ENCODE measurements around the gene PTPRCAP.
"Not testable (repeated sequence)": the region's sequence is repeated elsewhere in the genome, so short reads cannot be mapped to it uniquely, and the experiment has no call there.

PTPRCAP gene

GRCh38 chr11:67437082-67437808 lies at the start of gene PTPRCAP:
PTPRCAP (minus strand) TSS chr11:67437682; CDS start chr11:67437619, 63 bp downstream.
- DNase-seq (ENCODE audit: low read depth), result no peak

DNA sequence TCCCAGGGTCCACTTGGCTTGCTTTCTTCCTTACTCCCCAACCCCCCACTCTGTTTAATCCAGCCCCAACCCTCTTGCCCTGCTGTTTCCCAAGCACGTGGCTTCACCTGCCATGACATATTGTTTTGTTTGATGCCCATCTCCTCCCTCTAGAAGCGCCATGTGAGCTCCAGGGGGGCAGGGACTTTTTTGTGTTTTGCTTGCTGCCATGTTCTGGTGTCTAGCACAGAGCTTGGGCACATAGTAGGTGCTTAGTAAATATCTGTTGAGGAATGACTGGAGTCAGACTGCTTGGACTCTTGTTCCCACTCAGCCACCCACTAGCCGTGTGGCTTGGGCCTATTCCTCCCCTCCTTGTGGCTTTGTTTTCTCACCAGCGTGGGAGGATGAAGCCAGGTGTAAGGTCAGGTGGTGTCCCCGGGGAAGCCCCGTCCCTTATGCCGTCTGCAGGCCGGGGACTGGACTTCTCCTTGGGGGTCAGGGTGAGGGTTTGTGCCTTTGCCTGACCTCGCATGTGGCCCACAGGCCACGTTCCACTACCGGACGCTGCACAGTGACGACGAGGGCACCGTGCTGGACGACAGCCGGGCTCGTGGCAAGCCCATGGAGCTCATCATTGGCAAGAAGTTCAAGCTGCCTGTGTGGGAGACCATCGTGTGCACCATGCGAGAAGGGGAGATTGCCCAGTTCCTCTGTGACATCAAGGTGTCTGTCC lies 49.2 kb upstream of the PTPRCAP start:
- DNase-seq (ENCODE audit: low read depth), result no peak

DNA sequence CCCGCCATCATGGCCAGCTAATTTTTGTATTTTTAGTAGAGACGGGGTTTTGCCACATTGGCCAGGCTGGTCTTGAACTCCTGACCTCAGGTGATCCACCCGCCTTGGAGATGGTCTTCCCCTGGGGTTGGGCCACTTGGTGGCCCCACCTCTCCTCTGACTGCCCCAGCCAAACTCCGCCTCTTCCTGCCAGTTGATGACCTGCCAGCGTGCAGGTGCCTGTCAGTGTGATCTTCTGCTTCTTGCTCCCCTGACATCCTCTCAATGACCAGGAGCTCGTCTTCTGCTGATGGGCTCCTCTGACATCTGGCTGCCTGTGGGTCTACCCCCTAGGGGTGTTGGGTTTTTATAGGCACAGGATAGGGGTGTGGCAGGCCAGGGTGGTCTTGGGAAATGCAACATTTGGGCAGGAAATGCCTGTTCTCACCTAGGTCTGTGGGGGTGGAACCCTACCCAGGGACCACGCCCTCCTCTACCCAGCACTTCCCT lies 48.4 kb upstream of the PTPRCAP start:
- DNase-seq (ENCODE audit: low read depth), result not testable (repeated sequence)

DNA sequence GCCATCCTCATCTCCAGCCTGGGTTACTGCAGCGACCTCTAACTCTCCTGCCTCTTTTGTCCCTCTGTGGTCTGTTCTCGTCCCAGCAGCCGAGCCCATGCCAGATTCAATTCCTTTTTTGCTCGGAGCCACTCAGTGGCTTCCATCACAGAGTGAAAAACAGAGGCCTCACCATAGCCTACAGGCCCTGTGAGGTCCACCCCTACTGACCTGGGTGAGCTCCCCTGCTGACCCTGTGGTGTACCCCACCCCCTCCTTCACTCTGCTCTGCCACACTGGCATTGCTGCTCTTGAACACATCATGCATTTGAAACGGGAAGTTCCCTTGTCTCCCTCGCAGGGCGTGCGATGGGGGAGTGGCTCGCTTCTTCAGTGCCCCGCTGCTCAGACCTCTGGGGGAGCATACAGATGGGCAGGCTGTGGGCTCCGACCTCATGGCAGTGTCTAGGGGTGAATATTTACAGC lies 47.4 kb upstream of the PTPRCAP start:
- DNase-seq (ENCODE audit: low read depth), result no peak

GRCh38 chr11:67483831-67484665 lies 46.6 kb upstream of the PTPRCAP start:
- no peak for DNase-seq (ENCODE audit: low read depth)

GRCh38 chr11:67482827-67483798 lies 45.6 kb upstream of the PTPRCAP start, which contains the start of gene AIP:
AIP (plus strand) TSS chr11:67483026; CDS start chr11:67483159, 133 bp downstream.
- peak; percentile 96 for DNase-seq (ENCODE audit: low read depth)

DNA sequence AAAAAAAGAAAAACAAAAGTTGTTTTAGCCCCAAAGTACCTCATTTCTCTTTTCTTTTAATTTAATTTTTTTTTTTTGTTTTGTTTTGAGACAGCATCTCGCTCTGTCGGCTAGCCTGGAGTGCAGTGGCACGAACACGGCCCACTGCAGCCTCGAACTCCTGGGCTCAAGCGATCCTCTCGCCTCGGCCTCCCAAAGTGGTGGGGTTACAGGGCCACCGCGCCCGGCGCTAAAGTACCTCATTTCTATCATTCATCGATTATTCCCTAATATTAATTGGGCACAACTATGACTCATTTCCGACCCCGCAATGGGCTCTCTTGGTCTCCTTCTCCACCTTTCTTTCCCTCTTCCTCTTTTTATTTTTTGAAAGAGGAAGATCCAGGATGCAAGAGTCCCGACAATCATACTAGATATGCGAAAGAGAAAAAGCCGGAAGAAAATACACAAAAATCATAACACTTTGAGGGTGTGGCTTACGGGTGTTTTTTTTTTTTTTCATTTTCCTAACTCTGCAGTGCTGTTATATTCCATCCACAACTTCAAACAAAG lies 44.9 kb upstream of the PTPRCAP start:
- no peak for DNase-seq (ENCODE audit: low read depth)

DNA sequence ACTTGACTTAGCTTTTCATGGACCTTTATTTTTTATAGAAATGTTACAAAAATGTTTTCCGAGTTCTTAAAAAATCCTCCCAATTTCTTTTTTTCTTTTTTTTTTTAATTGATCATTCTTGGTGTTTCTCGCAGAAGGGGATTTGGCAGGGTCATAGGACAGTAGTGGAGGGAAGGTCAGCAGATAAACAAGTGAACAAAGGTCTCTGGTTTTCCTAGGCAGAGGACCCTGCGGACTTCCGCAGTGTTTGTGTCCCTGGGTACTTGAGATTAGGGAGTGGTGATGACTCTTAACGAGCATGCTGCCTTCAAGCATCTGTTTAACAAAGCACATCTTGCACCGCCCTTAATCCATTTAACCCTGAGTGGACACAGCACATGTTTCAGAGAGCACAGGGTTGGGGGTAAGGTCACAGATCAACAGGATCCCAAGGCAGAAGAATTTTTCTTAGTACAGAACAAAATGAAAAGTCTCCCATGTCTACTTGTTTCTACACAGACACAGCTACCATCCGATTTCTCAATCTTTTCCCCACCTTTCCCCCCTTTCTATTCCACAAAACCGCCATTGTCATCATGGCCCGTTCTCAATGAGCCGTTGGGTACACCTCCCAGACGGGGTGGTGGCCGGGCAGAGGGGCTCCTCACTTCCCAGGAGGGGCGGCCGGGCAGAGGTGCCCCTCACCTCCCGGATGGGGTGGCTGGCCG lies 40.0 kb upstream of the PTPRCAP start:
- not testable (repeated sequence) for DNase-seq (ENCODE audit: low read depth)

DNA sequence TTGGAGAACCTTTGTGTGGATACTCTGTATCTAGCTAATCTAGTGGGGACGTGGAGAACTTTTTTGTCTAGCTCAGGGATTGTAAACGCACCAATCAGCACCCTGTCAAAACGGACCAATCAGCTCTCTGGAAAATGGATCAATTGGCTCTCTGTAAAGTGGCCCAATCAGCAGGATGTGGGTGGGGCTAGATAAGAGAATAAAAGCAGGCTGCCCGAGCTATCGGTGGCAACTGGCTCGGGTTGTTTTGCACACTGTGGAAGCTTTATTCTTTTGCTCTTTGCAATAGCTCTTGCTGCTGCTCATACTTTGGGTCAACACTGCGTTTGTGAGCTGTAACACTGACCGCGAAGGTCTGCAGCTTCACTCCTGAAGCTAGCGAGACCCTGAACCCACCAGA lies 39.2 kb upstream of the PTPRCAP start:
- not testable (repeated sequence) for DNase-seq (ENCODE audit: low read depth)

- no peak for DNase-seq (ENCODE audit: low read depth)
Observed at GRCh38 chr11:67472882-67473281, 35.4 kb upstream of the PTPRCAP start.

DNA sequence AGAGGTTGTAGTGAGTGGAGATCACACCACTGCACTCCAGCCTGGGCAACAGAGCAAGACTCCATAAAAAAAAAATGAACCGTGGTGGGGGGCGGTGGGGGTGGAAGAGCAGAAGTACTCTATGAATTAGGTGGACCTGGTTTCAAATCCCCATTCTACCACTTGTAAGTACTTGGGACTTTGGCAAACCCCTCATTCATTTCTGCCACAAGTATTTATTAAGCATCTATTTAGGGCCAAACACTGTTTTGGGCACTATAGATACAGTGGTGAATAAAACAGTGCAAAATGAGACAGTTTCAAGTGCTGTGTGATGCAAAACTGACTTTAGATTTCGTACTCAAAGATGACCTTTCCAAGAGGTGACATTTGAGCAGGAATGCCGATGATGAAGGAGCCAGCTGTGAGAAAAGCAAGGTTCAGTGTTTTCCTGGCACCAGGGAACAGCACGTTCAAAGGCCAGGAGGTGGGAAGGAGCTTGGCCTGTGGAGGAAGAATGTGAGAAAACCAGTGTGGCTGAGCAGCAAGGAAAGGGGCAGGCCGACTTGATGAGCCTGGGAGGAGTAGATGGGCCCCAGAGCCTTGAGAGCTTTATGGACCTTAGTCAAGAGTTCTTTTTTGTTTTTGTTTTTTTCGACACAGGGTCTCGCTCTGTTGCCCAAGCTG lies 33.0 kb upstream of the PTPRCAP start:
- no peak for DNase-seq (ENCODE audit: low read depth)

DNA sequence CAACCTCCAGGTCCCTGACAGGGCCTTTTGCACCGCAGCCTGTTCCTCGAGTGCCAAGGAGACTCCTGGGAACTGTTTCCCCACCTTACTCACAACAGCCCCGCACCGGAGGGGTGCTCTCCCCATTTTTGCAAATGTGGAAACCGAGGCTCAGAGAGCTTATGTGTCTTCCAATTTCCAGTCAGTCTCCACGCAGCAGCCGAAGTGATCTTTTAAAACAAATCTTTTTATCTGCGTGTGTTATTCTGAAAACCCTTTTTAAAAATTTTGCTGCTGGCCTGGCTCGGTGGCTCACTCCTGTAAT lies 32.0 kb upstream of the PTPRCAP start:
- no peak for DNase-seq (ENCODE audit: low read depth)

GRCh38 chr11:67468759-67469507 lies 31.5 kb upstream of the PTPRCAP start, which contains the start of gene TMEM134:
TMEM134 (minus strand) TSS chr11:67469251; CDS start chr11:67469192, 59 bp downstream.
- DNase-seq (ENCODE audit: low read depth), result peak; percentile 82

DNA sequence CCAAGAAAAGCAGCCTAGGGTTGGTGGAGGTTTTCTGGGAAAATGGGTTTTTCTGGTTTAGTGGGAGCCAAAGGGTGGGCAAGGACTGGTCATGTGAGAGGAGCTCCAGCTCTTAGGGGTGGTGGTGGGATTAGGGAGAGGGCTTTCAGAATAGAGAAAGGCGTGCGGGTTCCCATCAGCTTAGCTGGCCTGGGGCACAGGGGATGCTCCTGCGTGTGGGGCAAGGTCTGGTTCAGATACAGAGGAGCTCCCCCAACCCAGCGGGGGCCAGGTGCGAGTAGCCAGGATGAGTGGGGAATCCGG lies 30.9 kb upstream of the PTPRCAP start:
- no peak for DNase-seq (ENCODE audit: low read depth)

- no peak for DNase-seq (ENCODE audit: low read depth)
Observed at GRCh38 chr11:67468056-67468455, 30.6 kb upstream of the PTPRCAP start.

- DNase-seq (ENCODE audit: low read depth), result no peak
Observed at GRCh38 chr11:67466962-67467771, 29.7 kb upstream of the PTPRCAP start.

- no peak for DNase-seq (ENCODE audit: low read depth)
Observed at GRCh38 chr11:67466367-67466766, 28.9 kb upstream of the PTPRCAP start.

- DNase-seq (ENCODE audit: low read depth), result not testable (repeated sequence)
Observed at GRCh38 chr11:67465530-67465929, 28.0 kb upstream of the PTPRCAP start.
